Mesenchymal stem cell (in vitro differentiated cells and primary cell): Measurements from ENCODE around the gene XPO6.

Experiments used
- DNase-seq: peaks from one replicate; pipeline ENCODE4 v3.0.0-alpha.2; 2013
- H2AFZ ChIP-seq: one replicate; pipeline ENCODE4 v1.6.1; 2013; ENCODE audit warnings: low read depth, mild to moderate bottlenecking, control low read depth, inconsistent platforms, low read length, moderate library complexity
- H2AK5ac ChIP-seq: 2 replicates; pipeline ENCODE4 v1.6.1; 2013; ENCODE audit warnings: low read length, moderate library complexity, mild to moderate bottlenecking, inconsistent platforms; ENCODE audit not compliant: severe bottlenecking
- H2BK120ac ChIP-seq: one replicate; pipeline ENCODE4 v1.6.1; 2013; ENCODE audit warnings: low read depth, mild to moderate bottlenecking, inconsistent platforms, low read length, moderate library complexity
- H2BK12ac ChIP-seq, 2 experiments: one replicate each; pipeline ENCODE4 v1.6.1; 2013; ENCODE audit warnings: inconsistent platforms in 2 of 2, low read length in 2 of 2, mild to moderate bottlenecking in 2 of 2, moderate library complexity in 2 of 2, control low read depth in 1 of 2
- H2BK15ac ChIP-seq: one replicate; pipeline ENCODE4 v1.6.1; 2013; ENCODE audit warnings: mild to moderate bottlenecking, low read depth, inconsistent platforms; ENCODE audit not compliant: poor library complexity, severe bottlenecking
- H2BK5ac ChIP-seq: 2 replicates; pipeline ENCODE4 v1.6.1; 2013; ENCODE audit warnings: low read depth, mild to moderate bottlenecking, low read length, control low read depth, inconsistent platforms; ENCODE audit not compliant: poor library complexity, severe bottlenecking
- H3K14ac ChIP-seq, 2 experiments: one replicate each; pipeline ENCODE4 v1.6.1; 2013; ENCODE audit warnings: inconsistent platforms in 2 of 2, low read length in 2 of 2, control low read depth in 1 of 2, mild to moderate bottlenecking in 1 of 2, moderate library complexity in 1 of 2
- H3K18ac ChIP-seq, 2 experiments: one replicate each; pipeline ENCODE4 v1.6.1; 2013; ENCODE audit warnings: inconsistent platforms in 2 of 2, low read length in 2 of 2, control low read depth in 1 of 2, low read depth in 1 of 2, mild to moderate bottlenecking in 1 of 2
- H3K23ac ChIP-seq, 2 experiments: one replicate each; pipeline ENCODE4 v1.6.1; 2013; ENCODE audit warnings: inconsistent platforms in 2 of 2, low read length in 2 of 2, mild to moderate bottlenecking in 2 of 2, moderate library complexity in 2 of 2, control low read depth in 1 of 2
- H3K27ac ChIP-seq: 2 replicates; pipeline ENCODE4 v1.5.1; 2013; ENCODE audit warnings: mild to moderate bottlenecking, moderate library complexity, low read length, control low read depth, inconsistent platforms; ENCODE audit not compliant: poor library complexity, severe bottlenecking
- H3K27me3 ChIP-seq, 2 experiments: 2 replicates each; pipeline versions ENCODE4 v1.6.1 to v1.7.0; 2013; ENCODE audit warnings: low read length in 2 of 2, mild to moderate bottlenecking in 2 of 2, moderate library complexity in 2 of 2, control low read depth in 1 of 2, inconsistent platforms in 1 of 2; ENCODE audit not compliant: control insufficient read depth in 1 of 2, insufficient read depth in 1 of 2
- H3K36me3 ChIP-seq, 2 experiments: 2 replicates each; pipeline versions ENCODE4 v1.6.1 to v1.7.0; 2013; ENCODE audit warnings: low read length in 2 of 2, control low read depth in 1 of 2, inconsistent platforms in 1 of 2, low read depth in 1 of 2, mild to moderate bottlenecking in 1 of 2; ENCODE audit not compliant: insufficient read depth in 2 of 2, control insufficient read depth in 1 of 2
- H3K4ac ChIP-seq, 2 experiments: one replicate each; pipeline ENCODE4 v1.6.1; 2013; ENCODE audit warnings: inconsistent platforms in 2 of 2, low read length in 2 of 2, mild to moderate bottlenecking in 2 of 2, moderate library complexity in 2 of 2, control low read depth in 1 of 2, low read depth in 1 of 2
- H3K4me1 ChIP-seq: 2 replicates; pipeline ENCODE4 v1.6.1; 2013; ENCODE audit warnings: low read depth, low read length, control low read depth; ENCODE audit not compliant: control insufficient read depth, insufficient read depth
- H3K4me2 ChIP-seq: 2 replicates; pipeline ENCODE4 v1.6.1; 2013; ENCODE audit warnings: low read length, mild to moderate bottlenecking, inconsistent platforms; ENCODE audit not compliant: poor library complexity, severe bottlenecking
- H3K4me3 ChIP-seq, 2 experiments: 2 replicates each; pipeline versions ENCODE4 v1.5.1 to v1.7.0; 2013; ENCODE audit warnings: low read length in 2 of 2, mild to moderate bottlenecking in 2 of 2, control low read depth in 1 of 2, low read depth in 1 of 2; ENCODE audit not compliant: insufficient read depth in 1 of 2
- H3K79me1 ChIP-seq: replicated peaks from 2 replicates; pipeline ENCODE4 v1.6.1; 2013; ENCODE audit warnings: mild to moderate bottlenecking, control low read depth, low read length, inconsistent platforms; ENCODE audit not compliant: poor library complexity, severe bottlenecking
- H3K9ac ChIP-seq: 2 replicates; pipeline ENCODE4 v1.7.0; 2013; ENCODE audit warnings: mild to moderate bottlenecking, low read length, moderate library complexity
- H3K9me3 ChIP-seq: 2 replicates; pipeline ENCODE4 v1.7.0; 2013; ENCODE audit warnings: mild to moderate bottlenecking, low read length; ENCODE audit not compliant: control insufficient read depth
- H4K8ac ChIP-seq: one replicate; pipeline ENCODE4 v1.6.1; 2013; ENCODE audit warnings: inconsistent platforms, mild to moderate bottlenecking, low read length, moderate library complexity
- H4K91ac ChIP-seq: one replicate; pipeline ENCODE4 v1.6.1; 2013; ENCODE audit warnings: mild to moderate bottlenecking, low read length, inconsistent platforms
- WGBS: methylation state at CpG from one replicate; pipeline ENCODE4 v1.1.7; 2013; ENCODE audit warnings: mixed read lengths; 5-methylcytosine and 5-hydroxymethylcytosine counted together

Gene XPO6

GRCh38 chr16:28110977-28111376 lies 100.8 kb downstream of the XPO6 start:
- Histone ChIP-seq H2BK5ac (no peak overlapping the region), H2BK12ac (no peak overlapping the region), H2BK15ac (no peak overlapping the region), H3K4ac (no peak overlapping the region), H3K4me2 (no peak overlapping the region), H2AK5ac (no peak overlapping the region), H4K8ac (no peak overlapping the region), H2BK120ac (no peak overlapping the region), H3K4me3 (no peak overlapping the region), H3K27me3 (no peaks in the 10 kb centered on the region), H2AFZ (no peak overlapping the region), H3K4me1 (peaks cover 3% of the 10 kb centered on the region), H3K79me1 (peaks cover 39% of the 10 kb centered on the region), H4K91ac (no peak overlapping the region), H3K23ac (no peak overlapping the region), H3K27ac (no peak overlapping the region), H3K9ac (no peak overlapping the region), H3K36me3 (peaks cover 60 to 98% of the 10 kb centered on the region in 2 experiments), H3K18ac (no peak overlapping the region), H3K9me3 (no peaks in the 10 kb centered on the region), H3K14ac (no peak overlapping the region)
- DNase-seq, result no peak
- WGBS, result 100% methylated on average over 1 of the region's 2 CpGs

GRCh38 chr16:28110479-28110878 lies 101.3 kb downstream of the XPO6 start:
- WGBS, result 100% methylated on average over 3 of the region's 5 CpGs

GRCh38 chr16:28110074-28110473 lies 101.7 kb downstream of the XPO6 start:
- no peaks in the 10 kb centered on the region for H3K27me3 ChIP-seq
- no peak overlapping the region for H4K8ac ChIP-seq
- no peak overlapping the region for H3K4me2 ChIP-seq
- no peak overlapping the region for H2BK15ac ChIP-seq
- peak; percentile 41 for DNase-seq
- H3K23ac ChIP-seq, result no peak overlapping the region
- H4K91ac ChIP-seq, result no peak overlapping the region
- peaks cover 59 to 99% of the 10 kb centered on the region in 2 experiments for H3K36me3 ChIP-seq
- H2BK120ac ChIP-seq, result no peak overlapping the region
- no peak overlapping the region for H3K18ac ChIP-seq
- WGBS, result 90% methylated on average over 3 of the region's 3 CpGs
- H2BK5ac ChIP-seq, result no peak overlapping the region
- H2AFZ ChIP-seq, result no peak overlapping the region
- H3K9me3 ChIP-seq, result no peaks in the 10 kb centered on the region
- peak overlapping the region in 1 of 2 experiments; percentile 96 for H3K14ac ChIP-seq
- no peak overlapping the region for H2BK12ac ChIP-seq
- H3K27ac ChIP-seq, result no peak overlapping the region
- no peak overlapping the region for H3K9ac ChIP-seq
- H3K79me1 ChIP-seq, result peaks cover 41% of the 10 kb centered on the region
- no peak overlapping the region for H3K4ac ChIP-seq
- no peak overlapping the region for H3K4me3 ChIP-seq
- peaks cover 3% of the 10 kb centered on the region for H3K4me1 ChIP-seq
- H2AK5ac ChIP-seq, result no peak overlapping the region

More at GRCh38 chr16:28110479-28110878, 101.3 kb downstream of the XPO6 start:
- Histone ChIP-seq H3K23ac (no peak overlapping the region), H3K79me1 (peaks cover 41% of the 10 kb centered on the region), H4K91ac (no peak overlapping the region), H3K27ac (no peak overlapping the region), H3K9me3 (no peaks in the 10 kb centered on the region), H3K4me2 (no peak overlapping the region), H2AFZ (no peak overlapping the region), H2BK120ac (no peak overlapping the region), H3K9ac (no peak overlapping the region), H3K4ac (no peak overlapping the region), H3K14ac (no peak overlapping the region), H2AK5ac (no peak overlapping the region), H3K4me1 (peaks cover 3% of the 10 kb centered on the region), H4K8ac (no peak overlapping the region), H2BK15ac (no peak overlapping the region), H3K27me3 (no peaks in the 10 kb centered on the region), H3K18ac (no peak overlapping the region), H2BK5ac (no peak overlapping the region), H3K36me3 (peaks cover 59 to 99% of the 10 kb centered on the region in 2 experiments), H3K4me3 (no peak overlapping the region), H2BK12ac (no peak overlapping the region)
- DNase-seq, result no peak

- H2BK120ac ChIP-seq, result no peak overlapping the region
- 86% methylated on average over 11 of the region's 12 CpGs for WGBS
Observed at GRCh38 chr16:28108590-28109247, 103.0 kb downstream of the XPO6 start.

More at GRCh38 chr16:28108590-28109247, 103.0 kb downstream of the XPO6 start:
- DNase-seq, result no peak
- Histone ChIP-seq H3K9ac (no peak overlapping the region), H4K8ac (no peak overlapping the region), H3K4me2 (no peak overlapping the region), H3K4ac (no peak overlapping the region), H3K27ac (no peak overlapping the region), H2AFZ (no peak overlapping the region), H2AK5ac (no peak overlapping the region), H3K36me3 (peaks cover 72 to 99% of the 10 kb centered on the region in 2 experiments), H3K27me3 (no peaks in the 10 kb centered on the region), H3K23ac (no peak overlapping the region), H3K4me1 (peaks cover 3% of the 10 kb centered on the region), H3K79me1 (peaks cover 43% of the 10 kb centered on the region), H2BK15ac (no peak overlapping the region), H4K91ac (no peak overlapping the region), H3K9me3 (no peaks in the 10 kb centered on the region), H3K14ac (no peak overlapping the region), H3K4me3 (no peak overlapping the region), H3K18ac (no peak overlapping the region), H2BK12ac (no peak overlapping the region), H2BK5ac (no peak overlapping the region)
